DND-41 (cell line): Measurements from ENCODE around the gene MACROD2.

Experiments
- ATAC-seq: fragments of 200-7000 bp; cut with Tn5 transposase; 3 replicates; pipeline ENCODE4 v1.9.1; 2021; ENCODE audit warnings: low read depth; ENCODE audit not compliant: insufficient read depth
- DNase-seq: peaks from one replicate; pipeline ENCODE4 v3.0.0-alpha.2; 2020
- H2AFZ ChIP-seq: 2 replicates; pipeline ENCODE4 v1.6.0; 2012; ENCODE audit warnings: low read depth, low read length
- H3K27ac ChIP-seq: 2 replicates; pipeline ENCODE4 v1.5.1; 2012; ENCODE audit warnings: low read length, inconsistent platforms
- H3K27me3 ChIP-seq: fragments of 200-600 bp; sonication (generic); 2 replicates; pipeline ENCODE4 v1.6.0; 2012; ENCODE audit warnings: low read length, mild to moderate bottlenecking, inconsistent platforms; ENCODE audit not compliant: insufficient read depth, poor library complexity
- H3K36me3 ChIP-seq: 2 replicates; pipeline ENCODE4 v1.5.1; 2012; ENCODE audit warnings: low read length, inconsistent platforms; ENCODE audit not compliant: insufficient read depth
- H3K4me1 ChIP-seq: 2 replicates; pipeline ENCODE4 v1.5.1; 2012; ENCODE audit warnings: mild to moderate bottlenecking, low read length; ENCODE audit not compliant: insufficient read depth
- H3K4me2 ChIP-seq: 2 replicates; pipeline ENCODE4 v1.6.0; 2012; ENCODE audit warnings: mild to moderate bottlenecking, moderate library complexity, low read length, inconsistent platforms; ENCODE audit not compliant: insufficient read depth
- H3K4me3 ChIP-seq, 2 experiments: fragments of 200-600 bp in 1 of 2; shearing (Covaris generic) in 1 of 2; 2 replicates each; pipeline ENCODE4 v1.5.1; 2012 to 2016; ENCODE audit warnings: inconsistent platforms in 2 of 2, low read length in 2 of 2, mild to moderate bottlenecking in 2 of 2, low read depth in 1 of 2, moderate library complexity in 1 of 2
- H3K79me2 ChIP-seq: 2 replicates; pipeline ENCODE4 v1.6.0; 2012; ENCODE audit warnings: low read length, inconsistent platforms; ENCODE audit not compliant: insufficient read depth
- H3K9ac ChIP-seq: 2 replicates; pipeline ENCODE4 v1.6.0; 2012; ENCODE audit warnings: low read depth, mild to moderate bottlenecking, inconsistent platforms, low read length, moderate library complexity
- H3K9me3 ChIP-seq: 2 replicates; pipeline ENCODE4 v1.5.1; 2012; ENCODE audit warnings: low read length, moderate library complexity, mild to moderate bottlenecking, inconsistent platforms; ENCODE audit not compliant: insufficient read depth, severe bottlenecking
- H4K20me1 ChIP-seq: 2 replicates; pipeline ENCODE4 v1.6.0; 2012; ENCODE audit warnings: low read length; ENCODE audit not compliant: insufficient read depth
- CTCF ChIP-seq: IDR thresholded peaks from 2 replicates; pipeline ENCODE4 v1.5.1; 2012; ENCODE audit warnings: borderline replicate concordance, low read length, moderate library complexity, mild to moderate bottlenecking; ENCODE audit not compliant: poor library complexity, severe bottlenecking; ENCODE audit errors: extremely low read depth
- EZH2 ChIP-seq: IDR thresholded peaks from 3 replicates; pipeline ENCODE4 v1.6.1; 2012; ENCODE audit warnings: borderline replicate concordance, low read depth, mild to moderate bottlenecking, moderate library complexity, low read length, inconsistent platforms; ENCODE audit not compliant: severe bottlenecking

The MACROD2 gene

GRCh38 chr20:14706555-14706954 lies 711.2 kb downstream of the MACROD2 start:
- Histone ChIP-seq H3K4me3 (no peak overlapping the region), H4K20me1 (no peaks in the 10 kb centered on the region), H3K4me2 (no peak overlapping the region), H3K9me3 (no peaks in the 10 kb centered on the region), H2AFZ (no peak overlapping the region), H3K79me2 (no peaks in the 10 kb centered on the region), H3K4me1 (no peaks in the 10 kb centered on the region), H3K36me3 (no peaks in the 10 kb centered on the region), H3K9ac (no peak overlapping the region), H3K27ac (no peak overlapping the region), H3K27me3 (no peaks in the 10 kb centered on the region)
- DNase-seq (no peak), ATAC-seq (no peak)
- TF ChIP-seq CTCF (no peak), EZH2 (no peak)

- no peak overlapping the region for H3K9ac ChIP-seq
- no peak for TF ChIP-seq EZH2
- no peak for TF ChIP-seq CTCF
- no peak overlapping the region for H2AFZ ChIP-seq
- H3K27ac ChIP-seq: no peak overlapping the region
- no peaks in the 10 kb centered on the region for H3K9me3 ChIP-seq
- H3K4me2 ChIP-seq: no peak overlapping the region
- H4K20me1 ChIP-seq: no peaks in the 10 kb centered on the region
- no peaks in the 10 kb centered on the region for H3K4me1 ChIP-seq
- H3K27me3 ChIP-seq: no peaks in the 10 kb centered on the region
- ATAC-seq (no peak), DNase-seq (no peak)
- H3K4me3 ChIP-seq: no peak overlapping the region
- no peaks in the 10 kb centered on the region for H3K36me3 ChIP-seq
- H3K79me2 ChIP-seq: no peaks in the 10 kb centered on the region
These were observed 711.8 kb downstream of the MACROD2 start for GRCh38 chr20:14707026-14707680.

GRCh38 chr20:14707865-14708596 lies 712.7 kb downstream of the MACROD2 start:
- Histone ChIP-seq H3K9me3 (no peaks in the 10 kb centered on the region), H4K20me1 (no peaks in the 10 kb centered on the region), H3K4me3 (no peak overlapping the region), H2AFZ (no peak overlapping the region), H3K79me2 (no peaks in the 10 kb centered on the region), H3K27ac (no peak overlapping the region), H3K9ac (no peak overlapping the region), H3K27me3 (no peaks in the 10 kb centered on the region), H3K4me1 (no peaks in the 10 kb centered on the region), H3K36me3 (no peaks in the 10 kb centered on the region), H3K4me2 (no peak overlapping the region)
- DNase-seq (no peak), ATAC-seq (no peak)
- TF ChIP-seq EZH2: no peak
- no peak for TF ChIP-seq CTCF
